Coronary artery (tissue), 2 donors: ENCODE results near the gene UIMC1.

Experiments
- DNase-seq: peaks from one replicate; pipeline ENCODE4 v3.0.0-alpha.2; 2017; ENCODE audit warnings: low spot score
- H3K27ac ChIP-seq, 2 donors: fragments of 200-600 bp; sonication (generic); one replicate each; pipeline ENCODE4 v1.5.1; 2016 to 2019
- H3K4me3 ChIP-seq: fragments of 200-600 bp; sonication (generic); 2 replicates; pipeline ENCODE4 v1.5.1; 2016; ENCODE audit warnings: mild to moderate bottlenecking, moderate library complexity
- TF ChIP-seq, protein P1 (sequence below): fragments of 200-600 bp; sonication (generic); IDR thresholded peaks from one replicate; pipeline ENCODE4 v1.5.1; 2019; ENCODE audit warnings: antibody characterized with exemption

Gene UIMC1

DNA sequence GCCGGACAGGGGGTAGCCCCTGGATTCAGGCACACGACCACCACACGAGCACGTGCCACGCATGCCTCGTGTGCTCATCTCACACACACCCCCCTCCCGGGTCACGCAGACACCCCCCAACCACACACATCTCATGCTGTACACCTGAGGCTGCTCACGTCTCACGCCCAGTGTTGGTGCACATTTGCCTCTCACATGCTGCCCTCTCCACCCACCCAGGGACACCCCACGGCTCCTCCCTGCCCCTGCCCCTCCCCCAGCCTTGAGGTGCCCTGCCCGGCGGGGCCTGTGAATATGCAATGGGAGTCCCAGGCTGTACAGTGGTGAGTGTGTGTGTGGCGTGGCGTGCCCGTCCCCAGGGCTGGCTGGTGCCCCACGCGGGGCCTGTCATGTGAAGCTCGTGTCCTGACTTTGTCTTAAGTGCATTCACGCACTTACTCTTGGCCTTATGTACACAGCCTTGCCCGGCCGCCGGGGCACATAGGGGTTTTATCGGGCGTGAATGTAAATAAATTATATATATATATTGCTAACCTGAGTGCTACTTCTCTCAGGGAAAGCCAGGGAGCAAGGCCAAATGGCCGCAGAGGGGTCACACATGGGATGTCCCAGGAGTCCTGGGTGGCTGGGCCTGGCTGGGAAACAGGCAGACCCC is 126.1 kb downstream of the UIMC1 start:
- no peak for DNase-seq
- TF ChIP-seq, protein P1, sequence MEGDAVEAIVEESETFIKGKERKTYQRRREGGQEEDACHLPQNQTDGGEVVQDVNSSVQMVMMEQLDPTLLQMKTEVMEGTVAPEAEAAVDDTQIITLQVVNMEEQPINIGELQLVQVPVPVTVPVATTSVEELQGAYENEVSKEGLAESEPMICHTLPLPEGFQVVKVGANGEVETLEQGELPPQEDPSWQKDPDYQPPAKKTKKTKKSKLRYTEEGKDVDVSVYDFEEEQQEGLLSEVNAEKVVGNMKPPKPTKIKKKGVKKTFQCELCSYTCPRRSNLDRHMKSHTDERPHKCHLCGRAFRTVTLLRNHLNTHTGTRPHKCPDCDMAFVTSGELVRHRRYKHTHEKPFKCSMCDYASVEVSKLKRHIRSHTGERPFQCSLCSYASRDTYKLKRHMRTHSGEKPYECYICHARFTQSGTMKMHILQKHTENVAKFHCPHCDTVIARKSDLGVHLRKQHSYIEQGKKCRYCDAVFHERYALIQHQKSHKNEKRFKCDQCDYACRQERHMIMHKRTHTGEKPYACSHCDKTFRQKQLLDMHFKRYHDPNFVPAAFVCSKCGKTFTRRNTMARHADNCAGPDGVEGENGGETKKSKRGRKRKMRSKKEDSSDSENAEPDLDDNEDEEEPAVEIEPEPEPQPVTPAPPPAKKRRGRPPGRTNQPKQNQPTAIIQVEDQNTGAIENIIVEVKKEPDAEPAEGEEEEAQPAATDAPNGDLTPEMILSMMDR: no peak
- no peak overlapping the region for H3K4me3 ChIP-seq
- H3K27ac ChIP-seq: no peak overlapping the region

DNA sequence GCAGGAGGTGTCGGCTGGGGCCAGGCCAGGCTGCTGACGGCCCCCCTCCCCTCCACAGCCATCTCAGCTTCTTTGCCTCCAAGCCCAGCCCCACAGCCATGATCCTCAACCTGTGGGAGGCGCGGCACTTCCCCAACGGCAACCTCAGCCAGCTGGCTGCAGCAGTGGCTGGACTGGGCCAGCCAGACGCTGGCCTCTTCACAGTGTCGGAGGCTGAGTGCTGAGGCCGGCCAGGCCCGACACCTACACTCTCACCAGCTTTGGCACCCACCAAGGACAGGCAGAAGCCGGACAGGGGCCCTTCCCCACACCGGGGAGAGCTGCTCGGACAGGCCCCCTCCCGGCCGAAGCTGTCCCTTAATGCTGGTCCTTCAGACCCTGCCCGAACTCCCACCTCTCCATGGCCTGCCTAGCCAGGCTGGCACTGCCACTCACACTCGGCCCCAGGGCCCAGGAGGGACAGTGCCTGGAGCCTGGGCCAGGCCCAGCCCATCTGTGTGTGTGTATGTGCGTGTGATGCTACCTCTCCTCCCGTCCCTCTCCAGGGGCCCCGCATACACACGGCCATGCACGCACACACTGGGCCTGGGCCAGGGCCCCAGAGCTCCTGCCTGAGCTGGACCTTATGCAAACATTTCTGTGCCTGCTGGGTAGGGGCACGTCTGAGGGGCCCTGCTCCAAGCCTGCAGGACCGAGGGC is 126.8 kb downstream of the UIMC1 start:
- H3K27ac ChIP-seq: no peak overlapping the region
- TF ChIP-seq, protein P1: no peak
- no peak overlapping the region for H3K4me3 ChIP-seq
- DNase-seq: no peak

DNA sequence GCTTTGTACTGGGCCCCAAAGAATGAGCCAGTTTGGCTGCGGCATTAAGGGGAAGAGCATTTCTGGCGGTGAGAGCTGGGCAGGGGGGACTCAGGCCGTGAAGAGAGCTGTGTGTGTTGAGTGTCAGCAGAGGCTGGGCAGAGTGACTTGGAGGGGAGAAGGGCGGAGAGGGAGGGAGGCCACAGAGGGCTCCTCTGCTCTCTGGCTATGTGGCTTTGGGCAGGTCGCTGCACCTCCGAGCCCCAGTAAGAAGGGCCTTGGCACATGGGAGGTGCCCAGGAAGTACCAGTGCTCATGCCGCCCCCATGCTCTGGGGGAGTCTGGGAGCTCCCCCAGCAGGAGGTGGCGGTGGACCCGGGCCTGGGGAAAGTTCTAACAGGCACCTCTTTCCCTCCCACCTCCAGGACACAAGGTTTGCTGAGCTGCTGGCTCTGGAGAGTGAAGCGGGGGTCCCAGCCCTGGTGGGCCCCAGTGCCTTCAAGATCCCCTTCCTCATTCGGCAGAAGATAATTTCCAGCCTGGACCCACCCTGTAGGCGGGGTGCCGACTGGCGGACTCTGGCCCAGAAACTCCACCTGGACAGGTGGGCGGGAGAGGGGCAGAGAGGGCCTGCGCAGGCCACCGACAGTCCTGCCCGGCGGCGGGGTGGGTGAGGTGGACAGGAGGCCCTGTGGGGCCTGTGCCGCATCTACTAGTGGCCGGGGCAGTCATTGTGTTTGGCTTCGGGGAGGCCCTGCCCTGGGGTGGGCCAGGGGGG is 127.5 kb downstream of the UIMC1 start:
- H3K27ac ChIP-seq: no peak overlapping the region
- H3K4me3 ChIP-seq: no peak overlapping the region
- TF ChIP-seq, protein P1: no peak
- no peak for DNase-seq

DNA sequence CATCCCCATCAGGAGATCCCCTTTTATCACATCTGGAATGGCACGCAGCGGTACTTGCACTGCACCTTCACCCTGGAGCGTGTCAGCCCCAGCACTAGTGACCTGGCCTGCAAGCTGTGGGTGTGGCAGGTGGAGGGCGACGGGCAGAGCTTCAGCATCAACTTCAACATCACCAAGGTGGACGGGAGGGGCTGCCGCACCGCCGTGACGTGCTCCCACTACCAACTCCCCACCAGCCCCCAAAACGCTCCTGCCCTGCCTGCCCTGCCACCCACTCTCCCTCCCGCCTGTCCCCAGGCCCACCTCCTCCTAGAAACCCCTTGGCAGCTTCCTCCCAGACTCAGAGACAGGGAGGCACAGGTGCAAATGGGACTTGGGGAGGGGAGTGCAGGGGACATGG is 128.1 kb downstream of the UIMC1 start:
- no peak for DNase-seq
- H3K27ac ChIP-seq: no peak overlapping the region
- TF ChIP-seq, protein P1: no peak
- no peak overlapping the region for H3K4me3 ChIP-seq

DNA sequence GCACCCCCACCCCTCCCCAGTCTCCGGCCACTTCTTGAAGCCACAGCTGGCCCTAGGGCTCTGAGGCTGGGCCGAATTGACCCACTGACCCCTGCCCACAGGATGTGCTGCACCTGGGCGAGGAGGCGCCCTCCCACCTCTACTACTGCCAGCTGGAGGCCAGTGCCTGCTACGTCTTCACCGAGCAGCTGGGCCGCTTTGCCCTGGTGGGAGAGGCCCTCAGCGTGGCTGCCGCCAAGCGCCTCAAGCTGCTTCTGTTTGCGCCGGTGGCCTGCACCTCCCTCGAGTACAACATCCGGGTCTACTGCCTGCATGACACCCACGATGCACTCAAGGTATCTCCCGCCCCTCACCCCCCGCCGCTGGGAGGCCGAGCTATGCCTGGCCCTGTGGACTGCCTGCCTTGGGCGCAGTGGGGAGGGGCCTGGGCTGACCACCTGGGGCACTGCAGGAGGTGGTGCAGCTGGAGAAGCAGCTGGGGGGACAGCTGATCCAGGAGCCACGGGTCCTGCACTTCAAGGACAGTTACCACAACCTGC is 128.7 kb downstream of the UIMC1 start:
- Histone ChIP-seq H3K27ac (no peak overlapping the region), H3K4me3 (no peak overlapping the region)
- TF ChIP-seq, protein P1: no peak
- DNase-seq: no peak

DNA sequence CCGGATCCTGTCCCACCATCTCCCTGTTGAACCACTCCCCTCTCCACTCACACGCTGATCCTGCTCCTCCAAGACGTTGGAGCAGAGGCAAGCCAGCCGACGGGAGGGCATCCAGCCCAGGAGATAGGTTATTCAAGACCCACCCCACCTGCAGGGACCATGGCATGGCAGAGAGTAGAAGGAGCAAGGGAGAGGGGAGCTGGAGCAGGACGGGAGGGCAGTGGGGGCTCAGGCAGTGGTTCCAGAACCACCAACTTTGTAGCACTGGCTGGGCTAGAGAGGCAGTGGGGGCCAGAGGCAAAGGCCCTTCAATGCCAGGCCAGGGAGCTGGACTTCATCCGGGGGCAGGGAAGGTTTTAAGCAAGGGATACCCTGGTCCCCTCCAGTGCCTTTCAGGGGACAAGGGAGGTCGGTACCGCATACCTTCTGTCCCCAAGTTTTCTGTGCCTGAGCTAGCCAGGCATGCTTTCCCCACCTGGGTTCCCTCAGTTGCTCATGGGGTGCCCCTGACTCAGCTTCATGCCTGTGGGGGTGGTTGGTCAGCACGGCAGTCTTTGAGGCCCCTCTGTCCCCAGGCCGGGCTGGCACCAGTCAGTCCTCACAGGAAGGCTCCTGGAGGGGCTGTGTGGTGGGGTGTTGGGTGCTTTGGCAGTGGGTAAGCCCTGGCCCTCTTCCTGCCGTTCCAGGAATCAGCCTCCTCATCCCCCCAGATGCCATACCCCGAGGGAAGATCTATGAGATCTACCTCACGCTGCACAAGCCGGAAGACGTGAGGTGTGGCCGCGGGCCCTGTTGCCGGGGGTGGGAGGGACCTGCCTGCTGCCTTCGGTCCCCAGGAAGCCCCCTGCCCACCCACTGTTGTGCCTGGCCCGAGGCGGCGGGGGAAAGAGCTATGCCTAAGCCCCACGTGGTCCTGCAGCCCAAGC is 129.8 kb downstream of the UIMC1 start:
- no peak overlapping the region for H3K27ac ChIP-seq
- no peak for DNase-seq
- no peak overlapping the region for H3K4me3 ChIP-seq
- TF ChIP-seq, protein P1: no peak
